DOHH2 (cell line): ENCODE measurements around the gene GRID1.

ENCODE experiments used
- EZH2phosphoT487 ChIP-seq: fragments of 200-600 bp; sonication (generic); IDR thresholded peaks from 2 replicates; pipeline ENCODE4 v1.6.1; 2017; ENCODE audit warnings: borderline replicate concordance, mild to moderate bottlenecking, antibody characterized with exemption, low read length, moderate library complexity, mixed read lengths
- TF ChIP-seq, protein P1 (sequence below): fragments of 200-600 bp; sonication (generic); IDR thresholded peaks from one replicate; pipeline ENCODE4 v1.5.1; 2014; ENCODE audit warnings: antibody characterized with exemption, mild to moderate bottlenecking, low read depth, low read length; ENCODE audit not compliant: poor library complexity, severe bottlenecking

DNA sequence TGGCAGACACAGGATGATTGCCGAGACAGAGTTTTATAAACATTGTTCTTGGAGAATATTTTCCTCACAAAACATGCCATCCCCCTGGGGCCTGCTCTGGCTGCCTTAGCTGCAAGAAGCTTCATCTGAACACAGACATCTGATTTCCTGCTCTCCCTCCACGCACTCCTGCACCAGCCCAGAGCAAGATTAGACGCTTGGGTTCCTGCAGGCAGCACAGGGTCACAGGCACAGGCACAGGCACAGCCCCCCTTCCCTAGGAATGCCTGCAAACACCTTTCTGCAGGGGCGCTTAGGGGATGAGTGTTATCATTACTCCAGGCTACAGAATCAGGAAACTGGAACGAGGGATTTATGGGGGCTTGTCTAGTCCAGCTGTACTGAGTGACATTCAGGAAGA lies 450.3 kb downstream of the GRID1 start:
- TF ChIP-seq, protein P1, sequence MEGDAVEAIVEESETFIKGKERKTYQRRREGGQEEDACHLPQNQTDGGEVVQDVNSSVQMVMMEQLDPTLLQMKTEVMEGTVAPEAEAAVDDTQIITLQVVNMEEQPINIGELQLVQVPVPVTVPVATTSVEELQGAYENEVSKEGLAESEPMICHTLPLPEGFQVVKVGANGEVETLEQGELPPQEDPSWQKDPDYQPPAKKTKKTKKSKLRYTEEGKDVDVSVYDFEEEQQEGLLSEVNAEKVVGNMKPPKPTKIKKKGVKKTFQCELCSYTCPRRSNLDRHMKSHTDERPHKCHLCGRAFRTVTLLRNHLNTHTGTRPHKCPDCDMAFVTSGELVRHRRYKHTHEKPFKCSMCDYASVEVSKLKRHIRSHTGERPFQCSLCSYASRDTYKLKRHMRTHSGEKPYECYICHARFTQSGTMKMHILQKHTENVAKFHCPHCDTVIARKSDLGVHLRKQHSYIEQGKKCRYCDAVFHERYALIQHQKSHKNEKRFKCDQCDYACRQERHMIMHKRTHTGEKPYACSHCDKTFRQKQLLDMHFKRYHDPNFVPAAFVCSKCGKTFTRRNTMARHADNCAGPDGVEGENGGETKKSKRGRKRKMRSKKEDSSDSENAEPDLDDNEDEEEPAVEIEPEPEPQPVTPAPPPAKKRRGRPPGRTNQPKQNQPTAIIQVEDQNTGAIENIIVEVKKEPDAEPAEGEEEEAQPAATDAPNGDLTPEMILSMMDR: no peak
- no peak for TF ChIP-seq EZH2phosphoT487
